SK-N-MC (cell line): ENCODE data around the gene TAF4.

ENCODE experiments used
- EZH2 ChIP-seq: fragments of 200-600 bp; sonication (generic); IDR thresholded peaks from one replicate; pipeline ENCODE4 v1.6.1; 2017; ENCODE audit warnings: antibody characterized with exemption
- FOXP2 ChIP-seq: optimal IDR thresholded peaks from 2 replicates; pipeline ENCODE3; 2011; ENCODE audit warnings: mild to moderate bottlenecking, moderate library complexity; ENCODE audit not compliant: insufficient read depth; ENCODE audit errors: extremely low read length, control extremely low read depth
- POLR2AphosphoS5 ChIP-seq: IDR thresholded peaks from 2 replicates; pipeline ENCODE4 v1.6.1; 2012; ENCODE audit warnings: mild to moderate bottlenecking, low read depth, low read length, borderline replicate concordance

DNA sequence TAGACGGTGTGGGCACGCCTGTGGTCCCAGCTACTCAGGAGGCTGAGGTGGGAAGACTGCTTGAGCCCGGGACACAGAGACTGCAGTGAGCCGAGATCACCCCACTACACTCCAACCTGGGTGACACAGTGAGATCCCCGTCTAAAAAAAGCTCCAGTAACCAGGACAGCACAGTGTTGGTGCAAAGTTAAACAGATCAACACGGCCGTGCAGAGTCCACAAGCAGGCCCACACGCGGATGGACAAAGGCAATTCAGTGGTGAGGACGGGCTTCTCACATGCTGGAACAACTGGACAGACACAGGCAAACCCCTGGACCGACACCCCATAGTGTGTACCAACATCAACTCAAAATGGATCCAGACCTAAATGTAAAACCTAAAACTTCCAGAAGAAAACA lies 41.7 kb downstream of the TAF4 start:
- TF ChIP-seq POLR2AphosphoS5 (no peak), EZH2 (no peak), FOXP2 (no peak)
